DMS53 treated with DMSO at 0.1 percent for 48 hours (cell line): ENCODE measurements around the gene MAP4K4.

Experiments
- DNase-seq: peaks from one replicate; lab custom pipeline; 2025; ENCODE audit not compliant: unreplicated experiment; lab: John Stamatoyannopoulos, UW

MAP4K4 gene

DNA sequence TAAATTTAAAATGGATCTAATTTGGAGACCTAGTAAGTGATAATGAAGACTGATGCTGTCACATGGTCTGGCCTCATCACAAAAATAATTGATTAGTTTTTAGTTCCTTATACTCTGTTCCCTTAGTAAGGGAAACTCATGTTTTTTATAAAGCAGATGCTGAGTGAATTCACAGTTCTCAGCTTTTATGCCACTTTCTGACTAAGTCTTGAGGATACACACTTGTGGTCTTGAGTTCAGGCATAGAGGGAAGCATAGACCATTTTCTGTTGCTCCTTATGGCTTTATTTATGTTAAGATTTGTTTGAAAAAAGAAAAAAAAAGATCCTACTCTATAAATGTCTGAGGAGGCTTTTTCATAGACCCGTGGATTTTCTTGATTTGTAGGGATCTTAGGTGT lies 91.1 kb downstream of the MAP4K4 start:
- DNase-seq, result no peak

DNA sequence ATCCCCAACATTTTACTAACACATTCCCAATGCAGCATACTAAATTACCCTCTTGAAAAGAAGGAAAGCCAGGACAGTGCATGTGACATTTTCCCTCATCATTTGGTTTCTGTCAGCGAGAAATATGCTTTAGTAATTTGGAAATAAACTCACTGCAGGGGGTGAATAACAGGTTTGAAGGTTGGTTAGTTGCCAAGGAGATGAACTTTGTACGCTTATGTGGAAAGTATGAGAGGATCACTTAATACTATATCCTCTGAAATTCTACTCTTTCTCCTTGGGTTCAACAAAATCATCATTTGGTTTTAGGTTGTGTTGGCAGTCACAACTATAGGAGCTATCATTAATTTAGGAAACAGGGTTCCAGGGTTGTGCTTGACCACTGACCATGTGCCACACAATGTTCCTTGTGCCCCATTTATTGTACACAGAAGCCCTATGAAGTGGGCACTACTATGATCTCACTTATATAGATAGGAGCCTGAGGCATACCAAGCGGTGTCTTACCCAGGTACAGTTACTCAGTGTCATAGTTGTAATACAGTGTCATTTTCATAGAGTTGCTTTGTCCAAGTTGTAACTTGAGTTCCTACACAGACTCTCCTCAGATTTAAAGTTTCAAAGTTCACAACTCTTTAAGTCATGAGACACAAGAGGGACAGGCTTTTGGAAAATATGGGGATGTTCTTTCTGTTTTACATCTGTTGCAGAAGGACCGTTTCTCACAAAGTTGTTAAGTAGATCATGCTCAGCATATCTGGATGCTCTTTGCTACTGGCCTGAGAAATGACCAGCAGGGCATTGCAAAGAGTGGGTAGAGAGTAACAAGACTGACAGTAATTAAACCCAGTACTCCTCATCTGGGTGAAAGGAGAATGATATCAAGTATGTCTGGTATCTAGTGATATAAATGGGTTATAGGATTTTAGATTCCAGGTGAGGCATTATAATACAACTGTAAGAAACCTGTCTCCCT lies 91.8 kb downstream of the MAP4K4 start:
- DNase-seq, result no peak

DNA sequence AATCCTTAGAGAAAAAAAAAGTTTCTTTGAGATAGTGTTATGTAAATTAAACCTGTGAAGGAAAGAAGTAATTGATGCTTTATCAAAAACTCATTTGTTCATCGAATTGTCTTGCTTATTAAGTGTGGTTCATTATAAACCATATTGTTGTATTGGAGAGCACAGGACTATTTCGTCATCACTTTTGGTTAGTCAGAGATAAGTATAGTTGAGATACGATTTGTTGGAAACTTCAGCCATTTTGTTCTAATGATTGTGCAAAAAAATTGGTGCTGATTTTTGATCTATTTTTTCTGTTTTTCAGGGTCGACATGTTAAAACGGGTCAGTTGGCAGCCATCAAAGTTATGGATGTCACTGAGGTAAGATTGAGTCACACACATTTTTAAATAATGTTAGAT lies 92.9 kb downstream of the MAP4K4 start:
- DNase-seq, result no peak

DNA sequence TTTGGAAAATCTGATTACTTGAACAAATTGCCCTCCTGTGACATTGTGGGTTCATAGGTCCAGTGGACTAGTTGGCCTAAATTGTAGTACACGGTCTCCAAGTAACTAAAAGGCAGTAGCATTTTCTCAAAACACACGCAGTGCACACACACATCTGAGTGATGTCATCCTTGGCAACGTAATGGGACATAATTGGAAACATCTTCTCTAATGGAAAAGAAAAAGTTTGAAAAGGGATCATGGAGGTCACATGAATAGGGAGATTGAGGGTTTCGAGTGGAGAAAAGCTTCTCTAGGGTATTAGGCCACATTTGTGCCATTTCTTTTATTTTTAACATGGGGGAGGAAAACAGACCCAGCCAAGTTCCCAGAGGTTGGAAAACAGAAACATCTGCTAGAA lies 93.3 kb downstream of the MAP4K4 start:
- no peak for DNase-seq

DNA sequence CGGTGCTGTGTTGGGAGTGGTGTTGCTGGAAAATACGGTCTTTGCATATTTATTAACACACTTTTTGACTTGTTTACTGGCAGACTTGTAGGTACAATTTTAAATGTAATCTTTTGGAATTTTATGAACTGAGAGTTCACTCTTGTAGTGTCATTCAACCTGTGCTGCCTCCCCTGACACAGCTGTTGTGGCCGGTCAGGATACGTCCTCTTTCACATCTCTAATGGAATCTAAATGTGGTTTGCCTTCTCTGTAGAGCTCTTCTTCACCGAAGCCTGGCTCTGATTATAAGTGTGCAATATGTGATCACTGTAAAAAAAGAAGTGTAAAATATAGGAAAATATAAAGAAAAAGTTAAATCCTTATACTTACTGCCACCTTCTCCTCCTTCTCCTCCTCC lies 94.7 kb downstream of the MAP4K4 start:
- no peak for DNase-seq

DNA sequence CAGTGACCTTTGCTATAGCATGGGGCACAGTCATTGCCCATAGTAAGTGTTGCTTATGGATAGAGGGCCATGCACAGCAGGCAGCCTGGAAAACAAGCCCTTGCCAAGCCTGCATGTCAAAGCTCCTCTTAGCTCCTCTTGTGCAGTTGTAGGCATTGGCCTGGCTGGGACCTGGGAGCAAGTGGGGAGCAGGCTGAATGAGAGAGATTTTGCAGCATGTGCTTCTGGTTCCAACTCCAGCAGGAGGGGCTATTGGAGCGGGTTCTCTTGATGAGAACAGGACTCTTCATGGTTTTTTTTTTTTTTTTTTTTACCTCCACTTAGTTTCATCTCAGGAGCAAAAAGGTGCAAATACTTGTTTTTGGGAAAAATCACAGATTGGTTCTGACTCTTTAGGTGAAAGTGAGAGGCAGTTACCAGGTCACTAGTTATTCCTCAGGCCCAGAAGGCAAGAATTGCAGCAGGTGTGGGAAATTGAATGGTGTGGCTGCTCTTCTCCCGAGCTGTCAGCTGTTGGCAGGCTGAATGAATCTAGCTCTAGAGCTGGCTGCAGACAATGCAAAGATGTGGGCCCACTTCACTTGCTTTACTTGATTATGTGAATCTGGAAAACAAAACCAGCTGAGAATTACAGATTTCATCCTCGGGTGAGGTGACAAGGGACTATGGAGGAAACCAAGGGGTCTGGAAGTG lies 95.9 kb downstream of the MAP4K4 start:
- DNase-seq, result no peak

DNA sequence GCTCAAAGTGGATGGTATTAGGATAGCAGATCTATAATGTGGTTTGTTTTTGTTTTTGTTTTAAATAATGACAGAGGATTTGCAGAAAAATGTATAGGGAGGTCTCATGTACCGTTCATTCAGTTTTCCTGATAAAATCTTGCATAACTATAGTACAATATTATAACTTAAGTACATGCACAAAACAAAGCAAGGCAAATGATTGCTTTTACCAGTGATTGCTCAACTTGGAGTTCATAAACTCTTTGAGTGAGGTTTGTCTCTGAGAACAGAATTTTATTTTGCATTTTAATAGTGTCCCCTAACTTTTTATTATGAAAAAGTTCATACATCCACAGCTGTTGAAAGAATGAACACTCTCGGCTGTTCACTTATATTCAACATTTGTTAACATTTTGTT lies 96.6 kb downstream of the MAP4K4 start:
- no peak for DNase-seq

DNA sequence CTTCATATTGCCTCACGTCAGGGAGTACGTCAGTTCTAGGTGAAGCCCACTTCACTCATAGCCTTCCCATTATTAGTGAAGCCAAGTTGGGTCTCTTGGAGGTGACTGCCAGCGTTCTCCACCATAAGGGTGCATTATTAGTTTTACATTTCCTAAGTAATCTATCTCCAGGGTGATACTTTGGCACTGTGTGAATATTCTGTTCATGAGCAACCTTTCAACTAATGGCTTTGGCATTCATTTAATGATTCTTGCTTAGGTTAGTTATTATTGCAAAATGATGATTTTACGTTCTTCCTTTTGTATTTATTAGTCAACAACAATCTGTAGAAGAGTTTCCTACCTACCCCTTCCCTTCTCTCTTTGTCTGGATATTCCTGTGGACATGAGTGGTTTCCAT lies 97.5 kb downstream of the MAP4K4 start:
- DNase-seq, result no peak

DNA sequence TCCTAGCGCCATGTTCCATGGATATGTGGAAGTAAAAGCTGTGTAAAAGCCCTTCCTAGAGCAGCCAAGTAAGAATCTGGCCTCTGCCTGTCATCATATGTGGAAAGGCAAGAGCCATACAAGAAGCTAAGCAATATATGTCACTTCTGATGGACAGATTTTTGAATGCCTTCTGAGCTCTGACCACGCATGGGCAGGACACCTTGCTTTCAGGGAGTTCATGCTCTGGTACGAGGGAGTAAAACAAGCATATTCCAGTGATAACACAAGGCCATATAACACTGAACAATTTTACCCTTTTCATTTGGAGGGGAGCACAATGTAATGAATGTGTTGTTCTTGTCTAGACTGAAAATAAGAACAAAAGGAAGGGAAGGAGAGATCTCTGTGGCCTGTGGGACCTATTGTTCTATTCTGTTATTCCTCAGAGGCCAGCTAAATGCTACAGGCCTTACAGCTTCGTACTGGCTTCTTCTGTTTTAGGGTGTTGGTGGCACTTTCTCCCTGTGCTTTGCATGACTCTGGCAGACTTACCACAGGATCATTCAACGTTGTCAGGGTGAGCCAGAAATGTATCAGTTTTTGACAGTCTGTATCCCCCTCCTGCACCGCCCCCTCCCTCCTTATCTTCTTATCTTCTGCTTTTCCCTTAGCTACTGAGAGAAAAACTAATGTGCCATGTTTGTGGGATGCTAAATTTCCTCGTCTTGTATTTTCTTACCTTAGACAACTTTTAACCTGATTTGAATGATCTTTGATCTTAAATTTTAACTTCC lies 99.5 kb downstream of the MAP4K4 start:
- DNase-seq, result no peak

DNA sequence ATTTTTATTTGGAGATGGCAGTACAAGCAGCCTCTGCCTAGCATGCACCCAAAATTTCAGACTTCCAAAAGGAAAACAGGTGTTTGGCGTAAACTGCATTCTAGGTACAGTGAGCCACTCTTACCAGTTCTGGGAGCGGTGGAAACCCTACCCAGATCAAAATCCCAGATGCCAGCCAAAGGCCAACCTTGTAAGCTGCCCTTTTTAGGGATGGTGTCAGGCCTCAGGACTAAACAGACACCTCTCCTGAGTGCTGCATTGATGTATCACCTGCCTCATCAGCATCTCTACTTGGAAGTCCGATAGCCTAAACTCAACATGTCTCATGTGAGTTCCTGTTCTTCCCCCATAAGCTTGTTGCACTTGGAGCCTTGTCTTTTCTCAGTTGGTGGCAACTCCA lies 104.0 kb downstream of the MAP4K4 start:
- DNase-seq, result no peak

DNA sequence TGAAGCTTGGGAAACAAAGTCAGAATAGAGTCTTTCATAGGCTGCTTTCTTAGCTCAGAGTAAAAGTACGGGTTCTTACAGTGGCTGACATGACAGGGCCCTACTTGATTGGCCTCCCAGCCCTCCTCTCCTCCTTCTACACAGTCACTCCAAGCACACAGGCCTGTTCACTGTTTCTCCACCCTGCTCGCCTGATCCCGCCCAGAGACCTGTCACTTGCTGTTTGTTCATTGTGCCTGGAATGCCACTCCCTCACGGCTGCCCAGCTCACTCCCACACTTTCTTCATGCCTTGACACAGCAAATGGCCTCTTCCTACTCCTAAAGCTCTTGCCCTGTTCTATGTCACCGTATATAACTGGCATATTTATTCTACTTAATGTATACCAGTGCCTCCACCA lies 104.8 kb downstream of the MAP4K4 start:
- DNase-seq, result no peak

DNA sequence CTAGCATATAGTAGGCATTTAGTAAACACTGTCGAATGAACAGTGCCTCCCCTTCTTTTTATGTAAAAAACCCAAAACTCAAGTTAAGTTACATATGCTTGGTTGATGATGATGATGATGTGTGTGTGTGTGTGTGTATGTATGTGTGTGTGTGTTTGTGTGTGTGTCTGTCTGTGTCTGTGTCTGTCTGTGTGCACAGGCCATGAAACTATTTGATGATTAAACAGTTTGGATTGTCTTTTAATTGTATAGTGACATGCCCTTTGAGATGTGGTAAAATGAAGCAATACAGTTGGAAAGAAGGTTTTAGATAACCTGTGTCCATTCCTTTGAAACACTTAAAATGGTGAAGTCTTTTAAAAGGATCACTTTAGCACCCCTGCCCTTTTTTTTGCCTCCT lies 105.6 kb downstream of the MAP4K4 start:
- no peak for DNase-seq

DNA sequence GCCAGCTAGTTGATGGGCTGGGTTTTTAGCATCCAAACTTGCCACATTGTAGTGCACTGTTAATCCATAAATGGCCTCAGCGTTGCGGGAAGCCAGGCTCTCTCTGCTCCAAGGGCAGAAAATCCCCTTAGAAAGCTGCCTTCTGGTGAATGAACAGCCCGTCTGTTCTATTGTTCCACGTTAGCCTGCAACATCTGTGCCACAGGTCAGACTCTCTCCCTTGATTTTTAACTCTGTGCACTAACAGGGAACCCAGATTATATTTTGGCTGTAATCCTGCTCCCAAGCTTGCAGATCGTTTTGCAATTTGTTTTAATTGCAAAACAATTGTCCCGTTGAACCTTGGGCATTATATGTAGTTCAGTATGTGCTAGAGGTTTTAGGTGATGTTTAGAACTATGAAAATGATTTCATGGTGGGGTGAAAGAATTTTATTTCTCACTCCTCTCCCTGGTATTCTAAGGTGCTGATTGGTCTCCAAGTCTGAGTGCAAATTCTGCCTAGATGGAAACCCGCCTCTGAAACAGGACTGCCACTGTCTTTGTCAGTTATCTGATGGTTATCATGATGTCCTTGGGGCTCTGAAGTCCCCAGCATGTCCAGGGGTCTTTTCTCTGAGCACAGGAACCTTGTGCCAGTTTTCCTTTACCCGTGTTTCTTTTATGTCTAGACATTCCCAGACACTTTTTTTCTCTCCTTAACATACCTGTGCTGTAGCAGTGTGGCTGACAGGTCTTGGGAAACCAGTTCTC lies 106.6 kb downstream of the MAP4K4 start:
- DNase-seq, result no peak

DNA sequence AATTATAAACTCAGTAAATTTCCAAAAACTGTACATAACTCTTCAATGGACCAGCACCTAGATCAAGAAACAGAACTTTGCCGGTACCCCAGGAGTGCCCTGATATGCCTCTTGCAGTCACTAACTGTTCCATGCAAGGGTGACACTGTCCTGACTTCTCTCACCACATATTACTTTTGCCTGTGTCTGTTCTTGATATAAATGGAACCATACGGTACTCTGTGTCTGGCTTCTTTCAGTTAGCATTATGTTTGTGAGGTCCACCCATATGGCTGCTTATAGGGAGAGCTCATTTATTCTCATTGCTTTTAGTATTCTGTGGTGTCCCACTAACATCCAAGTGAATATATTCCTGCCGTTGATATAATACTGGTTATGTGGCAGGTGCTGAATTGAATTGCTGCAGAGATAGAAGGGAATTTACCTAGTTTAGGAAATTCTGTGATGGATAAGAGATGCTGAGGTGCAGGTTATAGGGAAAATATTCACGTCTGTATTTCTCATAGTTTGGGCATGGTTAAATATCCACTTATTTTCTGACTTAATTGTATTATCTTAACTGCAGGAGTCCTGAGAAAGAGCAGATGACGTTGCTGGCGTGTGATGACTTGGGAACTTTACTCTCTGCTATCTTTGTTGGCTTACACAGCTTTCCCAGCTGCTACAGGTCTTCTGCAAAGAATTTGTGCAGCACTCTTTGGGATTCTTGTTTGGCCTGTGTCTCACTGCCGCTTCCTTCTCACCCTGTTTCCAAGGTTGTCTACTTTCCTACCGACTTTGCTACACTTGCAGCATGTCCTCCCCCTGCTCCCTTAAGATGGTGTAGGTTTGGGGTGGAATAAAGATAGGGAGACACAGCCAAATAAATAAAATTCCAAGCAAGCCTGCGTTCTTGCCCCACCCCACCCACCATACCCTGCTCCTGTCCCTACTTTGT lies 107.9 kb downstream of the MAP4K4 start:
- no peak for DNase-seq

DNA sequence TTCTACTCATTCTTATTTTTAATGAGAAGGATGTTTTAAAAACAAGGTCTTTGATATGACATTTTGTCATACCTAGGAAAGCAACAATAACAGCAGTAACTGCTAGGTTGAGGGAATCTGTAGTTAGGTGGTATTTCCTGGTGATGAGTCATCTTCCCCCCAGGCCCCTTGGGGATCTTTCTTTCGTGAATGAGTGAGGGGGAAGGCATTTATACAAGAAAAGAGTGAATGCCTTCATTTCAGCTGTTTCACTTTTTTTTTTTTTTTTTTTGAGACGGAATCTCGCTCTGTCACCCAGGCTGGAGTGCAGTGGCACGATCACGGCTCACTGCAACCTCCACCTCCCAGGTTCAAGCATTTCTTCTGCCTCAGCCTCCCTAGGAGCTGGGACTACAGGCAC lies 108.6 kb downstream of the MAP4K4 start:
- DNase-seq, result no peak

DNA sequence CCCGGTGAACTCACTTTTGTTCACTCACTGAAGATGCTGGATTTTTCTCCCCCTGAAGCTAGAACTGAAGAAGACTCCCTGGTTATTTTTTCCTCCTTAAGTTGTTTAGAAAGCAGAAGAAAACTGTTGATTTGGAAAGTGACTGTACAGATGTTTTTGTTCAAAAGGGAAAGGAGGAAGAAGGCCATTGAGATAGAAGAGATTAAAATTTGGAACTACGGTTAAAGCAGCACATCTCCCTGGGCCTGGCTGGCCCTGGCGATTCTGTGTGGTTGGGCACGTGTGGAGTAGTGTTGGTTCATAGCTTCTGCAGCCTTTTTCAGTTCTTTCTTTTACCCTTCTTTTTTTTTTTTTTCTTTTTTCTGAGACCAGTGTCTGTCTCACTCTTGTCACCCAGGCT lies 109.2 kb downstream of the MAP4K4 start:
- DNase-seq, result no peak

DNA sequence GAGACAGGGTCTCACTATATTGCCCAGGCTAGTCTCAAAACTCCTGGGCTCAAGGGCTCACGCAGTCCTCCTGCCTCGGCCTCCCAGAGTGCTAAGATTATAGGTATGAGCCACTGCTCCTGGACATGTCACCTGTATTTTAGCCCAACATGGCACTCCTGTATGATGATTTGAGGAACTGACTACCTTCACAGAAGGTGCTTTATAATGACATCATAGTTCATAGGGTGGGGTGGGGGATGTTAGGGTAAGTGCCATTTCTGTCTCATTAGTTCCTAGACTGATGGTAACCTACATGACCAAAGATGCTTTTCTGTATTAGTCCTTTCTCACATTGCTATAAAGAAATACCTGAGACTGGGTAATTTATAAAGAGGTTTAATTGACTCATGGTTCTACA lies 109.7 kb downstream of the MAP4K4 start:
- no peak for DNase-seq

DNA sequence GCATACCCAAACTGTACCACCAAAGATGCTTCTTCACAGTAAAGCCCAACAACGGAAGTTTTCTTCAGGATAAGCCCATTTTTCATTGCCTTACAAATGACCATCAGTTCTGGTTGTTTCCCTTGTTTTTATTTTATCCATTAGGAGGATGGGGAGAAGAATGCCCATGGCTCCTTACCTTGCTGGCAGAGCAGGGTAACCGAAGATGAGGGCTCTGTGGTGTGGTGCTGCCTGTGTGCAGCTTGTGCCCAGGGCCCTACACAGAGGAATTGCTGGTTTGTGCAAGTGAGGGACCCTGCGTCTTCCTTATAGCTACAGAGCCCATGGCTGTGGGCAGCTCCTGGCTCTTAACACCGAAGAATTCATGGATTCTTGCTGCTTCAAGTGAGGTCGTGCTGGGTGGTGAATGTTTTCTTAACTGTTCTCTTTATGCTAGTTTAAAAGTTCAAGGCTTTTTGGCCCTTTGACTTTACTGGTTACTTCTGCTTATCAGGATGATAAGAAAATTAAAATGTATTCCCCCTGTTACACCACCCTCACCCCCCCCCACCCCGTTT lies 110.6 kb downstream of the MAP4K4 start:
- DNase-seq, result no peak

DNA sequence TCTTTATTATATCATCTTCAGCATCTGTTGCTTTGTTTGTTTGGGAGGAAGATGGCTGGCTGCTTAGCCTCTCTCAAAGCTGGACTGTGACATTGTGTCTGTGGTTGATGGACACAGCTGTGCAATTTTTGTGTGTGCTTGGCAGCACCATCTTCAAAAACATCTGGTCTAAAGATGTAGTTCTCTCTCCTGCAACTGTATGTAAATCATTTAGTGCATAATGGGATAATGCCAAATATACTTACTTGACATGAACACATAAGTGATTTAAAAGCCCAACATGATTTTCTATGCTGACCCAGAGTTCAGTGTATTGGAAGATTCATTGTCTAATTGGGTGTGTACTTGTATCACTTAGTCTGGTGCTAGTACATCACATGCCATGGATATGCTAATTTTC lies 112.2 kb downstream of the MAP4K4 start:
- DNase-seq, result no peak
